ENCODE data around the gene GKN1.

DNA sequence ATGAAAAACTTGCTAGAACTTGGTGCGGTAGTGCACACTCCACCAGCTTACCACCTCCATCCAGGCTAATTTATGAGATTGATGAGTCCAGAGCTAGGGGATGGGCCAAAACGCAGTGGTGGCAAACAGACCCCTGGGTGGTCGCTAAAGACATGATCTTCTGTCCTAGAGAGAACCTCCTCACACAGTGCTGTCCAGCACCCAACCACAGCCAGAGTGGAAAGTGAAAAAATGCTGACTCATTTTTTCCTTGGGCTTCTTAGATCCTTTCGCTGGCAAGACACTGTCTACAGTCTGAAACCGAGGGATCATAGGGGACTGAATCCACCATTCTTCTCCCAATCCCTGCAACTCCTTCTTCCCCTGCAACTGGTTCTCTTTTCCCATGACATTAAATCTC is 42.6 kb downstream of the GKN1 start:
- TF ChIP-seq, protein P1, sequence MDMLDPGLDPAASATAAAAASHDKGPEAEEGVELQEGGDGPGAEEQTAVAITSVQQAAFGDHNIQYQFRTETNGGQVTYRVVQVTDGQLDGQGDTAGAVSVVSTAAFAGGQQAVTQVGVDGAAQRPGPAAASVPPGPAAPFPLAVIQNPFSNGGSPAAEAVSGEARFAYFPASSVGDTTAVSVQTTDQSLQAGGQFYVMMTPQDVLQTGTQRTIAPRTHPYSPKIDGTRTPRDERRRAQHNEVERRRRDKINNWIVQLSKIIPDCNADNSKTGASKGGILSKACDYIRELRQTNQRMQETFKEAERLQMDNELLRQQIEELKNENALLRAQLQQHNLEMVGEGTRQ (CRISPR knock-in tag; IDR thresholded peaks at IDR 0.05): no peak
- TF ChIP-seq TP53 (CRISPR knock-in tag; IDR thresholded peaks at IDR 0.05) (no peak), JUN (CRISPR knock-in tag; IDR thresholded peaks at IDR 0.05) (no peak), FOXK1 (CRISPR knock-in tag; IDR thresholded peaks at IDR 0.05) (no peak), TEAD4 (CRISPR knock-in tag; IDR thresholded peaks at IDR 0.05) (no peak), FOXJ3 (CRISPR knock-in tag; IDR thresholded peaks at IDR 0.05; ENCODE audit: borderline replicate concordance) (no peak), ZNF138 (CRISPR knock-in tag; conservative IDR thresholded peaks at IDR 0.05) (no peak), ETV6 (CRISPR knock-in tag; IDR thresholded peaks at IDR 0.05) (no peak)
- TF ChIP-seq, protein P2, sequence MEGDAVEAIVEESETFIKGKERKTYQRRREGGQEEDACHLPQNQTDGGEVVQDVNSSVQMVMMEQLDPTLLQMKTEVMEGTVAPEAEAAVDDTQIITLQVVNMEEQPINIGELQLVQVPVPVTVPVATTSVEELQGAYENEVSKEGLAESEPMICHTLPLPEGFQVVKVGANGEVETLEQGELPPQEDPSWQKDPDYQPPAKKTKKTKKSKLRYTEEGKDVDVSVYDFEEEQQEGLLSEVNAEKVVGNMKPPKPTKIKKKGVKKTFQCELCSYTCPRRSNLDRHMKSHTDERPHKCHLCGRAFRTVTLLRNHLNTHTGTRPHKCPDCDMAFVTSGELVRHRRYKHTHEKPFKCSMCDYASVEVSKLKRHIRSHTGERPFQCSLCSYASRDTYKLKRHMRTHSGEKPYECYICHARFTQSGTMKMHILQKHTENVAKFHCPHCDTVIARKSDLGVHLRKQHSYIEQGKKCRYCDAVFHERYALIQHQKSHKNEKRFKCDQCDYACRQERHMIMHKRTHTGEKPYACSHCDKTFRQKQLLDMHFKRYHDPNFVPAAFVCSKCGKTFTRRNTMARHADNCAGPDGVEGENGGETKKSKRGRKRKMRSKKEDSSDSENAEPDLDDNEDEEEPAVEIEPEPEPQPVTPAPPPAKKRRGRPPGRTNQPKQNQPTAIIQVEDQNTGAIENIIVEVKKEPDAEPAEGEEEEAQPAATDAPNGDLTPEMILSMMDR (IDR thresholded peaks at IDR 0.05): no peak
- TF ChIP-seq, protein P3, sequence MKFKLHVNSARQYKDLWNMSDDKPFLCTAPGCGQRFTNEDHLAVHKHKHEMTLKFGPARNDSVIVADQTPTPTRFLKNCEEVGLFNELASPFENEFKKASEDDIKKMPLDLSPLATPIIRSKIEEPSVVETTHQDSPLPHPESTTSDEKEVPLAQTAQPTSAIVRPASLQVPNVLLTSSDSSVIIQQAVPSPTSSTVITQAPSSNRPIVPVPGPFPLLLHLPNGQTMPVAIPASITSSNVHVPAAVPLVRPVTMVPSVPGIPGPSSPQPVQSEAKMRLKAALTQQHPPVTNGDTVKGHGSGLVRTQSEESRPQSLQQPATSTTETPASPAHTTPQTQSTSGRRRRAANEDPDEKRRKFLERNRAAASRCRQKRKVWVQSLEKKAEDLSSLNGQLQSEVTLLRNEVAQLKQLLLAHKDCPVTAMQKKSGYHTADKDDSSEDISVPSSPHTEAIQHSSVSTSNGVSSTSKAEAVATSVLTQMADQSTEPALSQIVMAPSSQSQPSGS (CRISPR knock-in tag; IDR thresholded peaks at IDR 0.05; ENCODE audit: borderline replicate concordance, low read depth): no peak
